Parathyroid adenoma (tissue), 2 donors: ENCODE results near the gene SGF29.
A peak's percentile ranks its signal among the peaks of the same experiment; 100 is the strongest.

ENCODE experiments used
- H2AFZ ChIP-seq: fragments of 300-600 bp; sonication (generic); one replicate; pipeline ENCODE4 v1.7.0; 2017; ENCODE audit warnings: antibody characterized with exemption, mild to moderate bottlenecking
- H3K27ac ChIP-seq: fragments of 300-600 bp; sonication (generic); one replicate; pipeline ENCODE4 v1.7.0; 2017
- H3K27me3 ChIP-seq: fragments of 300-600 bp; sonication (generic); one replicate; pipeline ENCODE4 v1.7.0; 2017; ENCODE audit warnings: low read length; ENCODE audit not compliant: control insufficient read depth, insufficient read depth
- H3K36me3 ChIP-seq: fragments of 300-600 bp; sonication (generic); one replicate; pipeline ENCODE4 v1.7.0; 2017; ENCODE audit warnings: low read length; ENCODE audit not compliant: control insufficient read depth, insufficient read depth
- H3K4me1 ChIP-seq: fragments of 300-600 bp; sonication (generic); one replicate; pipeline ENCODE4 v1.7.0; 2017; ENCODE audit warnings: control low read depth
- H3K4me2 ChIP-seq: fragments of 300-600 bp; sonication (generic); one replicate; pipeline ENCODE4 v1.7.0; 2017; ENCODE audit warnings: low read length
- H3K4me3 ChIP-seq: fragments of 300-600 bp; sonication (generic); one replicate; pipeline ENCODE4 v1.7.0; 2017; ENCODE audit warnings: low read depth, low read length
- H3K79me2 ChIP-seq: fragments of 300-600 bp; sonication (generic); one replicate; pipeline ENCODE4 v1.7.0; 2017; ENCODE audit warnings: control low read depth
- H3K9ac ChIP-seq: fragments of 300-600 bp; sonication (generic); one replicate; pipeline ENCODE4 v1.7.0; 2017; ENCODE audit warnings: mild to moderate bottlenecking
- H3K9me3 ChIP-seq: fragments of 300-600 bp; sonication (generic); one replicate; pipeline ENCODE4 v1.7.0; 2017; ENCODE audit warnings: low read length; ENCODE audit not compliant: control insufficient read depth
- CTCF ChIP-seq: fragments of 300-600 bp; sonication (generic); IDR thresholded peaks from one replicate; pipeline ENCODE4 v1.7.0; 2017; ENCODE audit warnings: antibody characterized with exemption, mild to moderate bottlenecking
- donor health status: primary hyperparathyroidism.

SGF29 gene

DNA sequence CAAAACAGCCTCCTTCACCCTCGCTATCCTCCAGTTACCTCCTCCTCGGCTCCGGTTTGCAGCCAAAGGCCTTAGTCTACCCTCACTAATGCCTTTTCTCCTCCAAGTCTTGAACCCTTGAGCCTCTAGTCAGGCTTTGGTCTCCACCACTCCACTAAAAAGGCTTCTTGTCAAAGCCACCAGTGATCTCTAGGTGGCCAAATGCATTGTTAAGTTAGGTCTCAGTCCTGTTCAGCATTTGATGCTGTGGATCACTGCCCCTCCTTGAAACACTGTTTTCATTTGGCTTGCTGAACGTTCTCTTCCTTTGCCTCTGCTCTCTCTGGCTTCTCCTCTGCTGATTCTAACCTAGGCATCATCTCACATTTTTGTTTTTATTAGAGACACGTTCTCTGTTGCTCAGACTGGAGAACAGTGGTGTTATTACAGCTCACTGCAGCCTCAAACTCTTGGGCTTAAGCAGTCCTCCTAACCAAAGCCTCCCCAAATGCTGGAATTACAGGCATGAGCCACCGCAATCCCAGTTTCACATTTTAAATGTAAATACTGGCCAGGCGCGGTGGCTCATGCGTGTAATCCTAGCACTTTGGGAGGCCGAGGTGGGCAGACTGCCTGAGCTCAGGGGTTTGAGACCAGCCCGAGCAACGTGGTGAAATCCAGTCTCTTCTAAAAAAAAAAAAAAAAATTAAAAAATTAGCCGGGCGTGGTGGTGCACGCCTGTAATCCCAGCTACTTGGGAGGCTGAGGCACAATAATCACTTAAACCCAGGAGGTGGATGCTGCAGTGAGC lies 1.1 kb downstream of the SGF29 start:
- Histone ChIP-seq H3K9me3 (no peaks in the 10 kb centered on the region), H3K4me1 (peaks cover 7% of the 10 kb centered on the region), H3K27ac (peak overlapping the region; percentile 50), H3K79me2 (peaks cover 10% of the 10 kb centered on the region), H3K27me3 (no peaks in the 10 kb centered on the region), H3K36me3 (no peaks in the 10 kb centered on the region), H3K4me2 (peak overlapping the region; percentile 67), H3K9ac (no peak overlapping the region), H3K4me3 (peak overlapping the region; percentile 36), H2AFZ (peak overlapping the region; percentile 86)
- no peak for TF ChIP-seq CTCF

DNA sequence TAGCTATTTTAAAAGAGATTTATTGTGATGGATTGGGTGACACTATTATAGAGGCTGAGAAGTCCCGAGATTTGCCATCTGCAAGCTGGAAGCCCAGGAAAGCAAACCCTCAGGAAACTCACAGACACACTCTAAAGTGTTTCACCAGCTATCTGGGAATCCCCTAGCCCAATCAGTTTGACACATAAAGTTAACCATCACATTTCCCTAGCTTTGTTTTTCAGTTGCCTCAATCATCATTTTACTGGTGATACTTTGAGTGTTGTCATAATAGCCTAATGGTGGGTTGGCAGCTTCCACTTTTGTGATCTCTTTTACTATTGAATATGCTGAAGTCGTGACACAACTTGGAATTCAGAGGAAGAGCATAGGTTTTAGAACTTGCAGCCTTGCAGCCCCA lies 1.8 kb downstream of the SGF29 start:
- Histone ChIP-seq H3K4me1 (peaks cover 7% of the 10 kb centered on the region), H3K27ac (no peak overlapping the region), H2AFZ (no peak overlapping the region), H3K79me2 (peaks cover 10% of the 10 kb centered on the region), H3K36me3 (no peaks in the 10 kb centered on the region), H3K4me2 (no peak overlapping the region), H3K4me3 (no peak overlapping the region), H3K27me3 (no peaks in the 10 kb centered on the region), H3K9ac (no peak overlapping the region), H3K9me3 (no peaks in the 10 kb centered on the region)
- no peak for TF ChIP-seq CTCF

GRCh38 chr16:28556914-28557320 lies 3.2 kb downstream of the SGF29 start:
- Histone ChIP-seq H3K4me1 (peaks cover 15% of the 10 kb centered on the region), H3K4me2 (no peak overlapping the region), H3K36me3 (no peaks in the 10 kb centered on the region), H3K4me3 (no peak overlapping the region), H3K9ac (no peak overlapping the region), H2AFZ (no peak overlapping the region), H3K9me3 (no peaks in the 10 kb centered on the region), H3K27me3 (no peaks in the 10 kb centered on the region), H3K79me2 (peaks cover 10% of the 10 kb centered on the region), H3K27ac (no peak overlapping the region)
- TF ChIP-seq CTCF, result no peak

DNA sequence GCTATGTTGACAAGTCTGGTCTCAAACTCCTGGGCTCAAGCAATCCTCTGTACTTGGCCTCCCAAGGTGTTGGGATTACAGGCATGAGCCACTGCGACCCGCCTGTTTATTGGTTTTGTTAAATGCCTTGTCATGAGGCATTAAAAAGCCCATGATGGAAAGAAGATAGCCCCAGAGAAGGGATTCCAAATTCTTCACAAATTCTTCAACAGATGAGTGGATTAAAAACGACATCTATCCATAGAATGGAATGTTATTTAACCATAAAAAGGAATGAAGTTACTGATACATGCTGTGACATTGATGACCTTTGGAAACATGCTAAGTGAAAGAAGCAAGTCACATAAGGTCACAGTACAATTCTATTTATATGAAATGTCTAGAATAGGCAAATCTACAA lies 4.7 kb downstream of the SGF29 start:
- Histone ChIP-seq H3K4me1 (peaks cover 22% of the 10 kb centered on the region), H3K4me3 (no peak overlapping the region), H3K27ac (no peak overlapping the region), H3K27me3 (no peaks in the 10 kb centered on the region), H2AFZ (no peak overlapping the region), H3K9me3 (no peaks in the 10 kb centered on the region), H3K36me3 (no peaks in the 10 kb centered on the region), H3K9ac (no peak overlapping the region), H3K4me2 (no peak overlapping the region), H3K79me2 (peaks cover 14% of the 10 kb centered on the region)
- TF ChIP-seq CTCF, result no peak
